Astrocyte (in vitro differentiated cells and primary cell): Measurements from ENCODE around the gene HSPB2. TPM values are rescaled to one million over a fixed set of nuclear protein-coding genes. Genes with fewer than 3 reads are reported as not detected.

Experiments used
- DNase-seq: peaks from one replicate; pipeline ENCODE4 v3.0.0-alpha.2; 2010; ENCODE audit warnings: low read depth
- FAIRE-seq: peaks from 2 replicates; lab custom pipeline; 2011; peaks lifted over from hg19 to GRCh38; lab: Jason Lieb, UNC
- H2AFZ ChIP-seq: 2 replicates; pipeline ENCODE4 v1.6.0; 2012; ENCODE audit warnings: low read depth, low read length, inconsistent platforms
- H3K27ac ChIP-seq: 2 replicates; pipeline ENCODE4 v1.5.1; 2011; ENCODE audit warnings: low read depth, low read length, inconsistent platforms
- H3K27me3 ChIP-seq: 2 replicates; pipeline ENCODE4 v1.6.0; 2011; ENCODE audit warnings: low read length, inconsistent platforms; ENCODE audit not compliant: insufficient read depth
- H3K36me3 ChIP-seq: 2 replicates; pipeline ENCODE4 v1.5.1; 2011; ENCODE audit warnings: low read length, inconsistent platforms; ENCODE audit not compliant: insufficient read depth
- H3K4me1 ChIP-seq: 2 replicates; pipeline ENCODE4 v1.5.1; 2011; ENCODE audit warnings: low read length, inconsistent platforms; ENCODE audit not compliant: insufficient read depth
- H3K4me2 ChIP-seq: 2 replicates; pipeline ENCODE4 v1.6.0; 2012; ENCODE audit warnings: low read length, inconsistent platforms
- H3K4me3 ChIP-seq: 2 replicates; pipeline ENCODE4 v1.5.1; 2011; ENCODE audit warnings: low read depth, mild to moderate bottlenecking, low read length, inconsistent platforms; ENCODE audit not compliant: insufficient read depth
- H3K79me2 ChIP-seq: 2 replicates; pipeline ENCODE4 v1.6.0; 2012; ENCODE audit warnings: mild to moderate bottlenecking, low read length, inconsistent platforms; ENCODE audit not compliant: insufficient read depth
- H3K9ac ChIP-seq: 2 replicates; pipeline ENCODE4 v1.6.0; 2012; ENCODE audit warnings: mild to moderate bottlenecking, low read length, inconsistent platforms
- H3K9me3 ChIP-seq: 2 replicates; pipeline ENCODE4 v1.5.1; 2012; ENCODE audit warnings: low read depth, mild to moderate bottlenecking, low read length, inconsistent platforms; ENCODE audit not compliant: insufficient read depth
- H4K20me1 ChIP-seq: 2 replicates; pipeline ENCODE4 v1.6.0; 2012; ENCODE audit warnings: low read length, inconsistent platforms; ENCODE audit not compliant: insufficient read depth
- H3K27ac Mint-ChIP-seq: one replicate; pipeline ENCODE4 v1.8.0; 2021; ENCODE audit warnings: mild to moderate bottlenecking, mixed read lengths; ENCODE audit not compliant: unreplicated experiment
- H3K27me3 Mint-ChIP-seq: one replicate; pipeline ENCODE4 v1.8.0; 2021; ENCODE audit warnings: low read depth, mixed read lengths; ENCODE audit not compliant: unreplicated experiment
- H3K36me3 Mint-ChIP-seq: one replicate; pipeline ENCODE4 v1.8.0; 2021; ENCODE audit warnings: low read depth, mixed read lengths; ENCODE audit not compliant: unreplicated experiment
- H3K4me1 Mint-ChIP-seq: one replicate; pipeline ENCODE4 v1.8.0; 2021; ENCODE audit warnings: low read depth, mixed read lengths; ENCODE audit not compliant: unreplicated experiment
- H3K4me3 Mint-ChIP-seq: one replicate; pipeline ENCODE4 v1.8.0; 2021; ENCODE audit warnings: mild to moderate bottlenecking, moderate library complexity, mixed read lengths; ENCODE audit not compliant: unreplicated experiment
- H3K9me3 Mint-ChIP-seq: one replicate; pipeline ENCODE4 v1.8.0; 2021; ENCODE audit warnings: mild to moderate bottlenecking, mixed read lengths; ENCODE audit not compliant: unreplicated experiment
- CTCF ChIP-seq: IDR thresholded peaks from 2 replicates; pipeline ENCODE4 v1.5.1; 2011; ENCODE audit warnings: low read depth, mild to moderate bottlenecking, inconsistent platforms, low read length, moderate library complexity; ENCODE audit not compliant: insufficient read depth
- EZH2 ChIP-seq: IDR thresholded peaks from 2 replicates; pipeline ENCODE4 v1.6.1; 2012; ENCODE audit warnings: mild to moderate bottlenecking, low read length, inconsistent platforms; ENCODE audit not compliant: insufficient read depth
- total RNA-seq: library from RNA; stranded (reverse); gene quantifications from 2 replicates; pipeline ENCODE4 v1.2.1, GENCODE V29; 2021

Gene HSPB2
- total RNA-seq, 1 donor from 2014 or later: not detected

DNA sequence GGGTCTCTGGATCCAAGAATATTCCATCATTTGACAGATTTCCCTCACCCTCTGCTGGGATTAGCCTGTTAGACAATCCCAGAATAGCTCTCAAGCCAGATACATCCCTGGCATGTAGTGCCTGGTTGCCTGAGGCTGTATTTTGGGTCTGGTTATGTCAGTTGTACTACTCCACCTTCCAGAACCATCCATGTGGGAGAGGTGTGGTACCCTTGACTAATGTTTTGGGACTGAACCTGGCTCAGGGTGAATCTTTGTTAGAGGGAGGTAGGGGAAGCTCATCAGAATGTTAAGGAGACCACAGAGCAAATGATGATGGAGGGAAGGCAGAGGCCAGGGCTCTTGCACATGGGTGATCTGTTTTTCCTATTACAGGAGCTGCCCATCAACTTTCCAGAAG, 11.4 kb downstream of the HSPB2 start:
- Histone ChIP-seq H3K4me1 (peaks cover 21% of the 10 kb centered on the region), H3K4me2 (no peak overlapping the region), H3K27me3 (no peaks in the 10 kb centered on the region), H3K9me3 (no peaks in the 10 kb centered on the region), H3K27ac (no peak overlapping the region), H3K4me3 (no peak overlapping the region), H3K36me3 (no peaks in the 10 kb centered on the region), H3K9ac (peak overlapping the region; percentile 25), H2AFZ (peak overlapping the region; percentile 57), H4K20me1 (no peaks in the 10 kb centered on the region), H3K79me2 (no peaks in the 10 kb centered on the region)
- H3K4me3 Mint-ChIP-seq: no peak overlapping the region
- DNase-seq (no peak), FAIRE-seq (no peak)
- H3K36me3 Mint-ChIP-seq: no peaks in the 10 kb centered on the region
- TF ChIP-seq EZH2 (no peak), CTCF (no peak)
- H3K4me1 Mint-ChIP-seq: peaks cover 9% of the 10 kb centered on the region
- no peaks in the 10 kb centered on the region for H3K27me3 Mint-ChIP-seq
- H3K9me3 Mint-ChIP-seq: no peaks in the 10 kb centered on the region
- H3K27ac Mint-ChIP-seq: no peak overlapping the region

- Histone ChIP-seq H3K27ac (peak overlapping the region; percentile 83), H3K9ac (no peak overlapping the region), H3K27me3 (no peaks in the 10 kb centered on the region), H3K36me3 (no peaks in the 10 kb centered on the region), H3K4me2 (peak overlapping the region; percentile 92), H3K79me2 (no peaks in the 10 kb centered on the region), H3K9me3 (no peaks in the 10 kb centered on the region), H3K4me1 (peaks cover 21% of the 10 kb centered on the region), H3K4me3 (no peak overlapping the region), H4K20me1 (no peaks in the 10 kb centered on the region), H2AFZ (peak overlapping the region; percentile 96)
- Mint-ChIP-seq H3K9me3 (no peaks in the 10 kb centered on the region), H3K27ac (no peak overlapping the region), H3K36me3 (no peaks in the 10 kb centered on the region), H3K27me3 (no peaks in the 10 kb centered on the region), H3K4me3 (peak overlapping the region; percentile 83), H3K4me1 (peaks cover 9% of the 10 kb centered on the region)
- DNase-seq (no peak), FAIRE-seq (no peak)
- no peak for TF ChIP-seq EZH2
- no peak for TF ChIP-seq CTCF
Observed at GRCh38 chr11:111925953-111926352, 13.4 kb downstream of the HSPB2 start.

DNA sequence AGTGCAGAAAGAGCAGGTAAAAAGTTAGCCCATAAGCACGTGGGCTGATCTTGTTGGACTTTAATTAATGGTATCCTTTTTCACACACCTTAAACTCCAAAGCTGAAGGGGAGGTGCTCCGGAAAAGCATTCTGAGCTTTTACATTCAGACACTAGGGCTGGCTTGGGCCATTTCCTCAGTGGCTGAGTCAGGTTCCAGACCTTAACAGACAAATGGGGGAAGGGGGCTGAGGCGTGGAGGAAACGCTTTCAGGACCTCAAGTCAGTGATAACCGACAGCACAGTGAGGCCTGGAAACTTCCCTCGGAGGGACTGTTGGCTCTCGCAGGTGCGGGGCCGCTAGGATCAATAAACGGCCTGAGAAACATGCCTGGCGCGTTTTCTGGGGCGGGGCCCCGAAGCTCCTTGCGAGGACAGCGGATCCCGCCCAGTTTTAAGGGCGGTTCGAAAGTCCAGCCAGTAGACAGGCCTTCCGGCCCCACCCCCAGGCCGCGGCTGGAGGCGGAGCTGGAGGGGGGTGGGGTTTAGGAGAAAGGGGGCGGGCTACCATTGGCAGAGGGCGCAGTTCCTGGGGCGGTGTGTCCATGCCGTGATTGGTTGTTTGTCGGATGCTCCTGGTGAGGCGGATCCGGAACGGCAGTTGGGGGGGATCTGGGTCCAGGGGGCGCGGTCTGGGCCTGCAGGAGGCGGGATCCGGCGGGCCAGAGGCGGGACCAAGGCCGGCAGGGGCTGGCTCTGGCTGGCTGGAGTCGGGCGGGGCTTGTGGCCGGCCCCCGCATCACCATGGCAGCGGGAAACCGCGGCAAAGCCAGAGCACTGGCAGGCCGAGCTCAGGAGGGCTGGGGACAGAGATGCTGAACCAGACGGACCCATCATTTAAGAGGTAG, 14.2 kb downstream of the HSPB2 start:
- H2AFZ ChIP-seq: peak overlapping the region; percentile 96
- no peaks in the 10 kb centered on the region for H3K9me3 ChIP-seq
- no peaks in the 10 kb centered on the region for H3K79me2 ChIP-seq
- peak overlapping the region; percentile 86 for H3K9ac ChIP-seq
- H3K27ac ChIP-seq: peak overlapping the region; percentile 83
- no peaks in the 10 kb centered on the region for H4K20me1 ChIP-seq
- H3K4me1 ChIP-seq: peaks cover 21% of the 10 kb centered on the region
- H3K27me3 ChIP-seq: no peaks in the 10 kb centered on the region
- no peak for TF ChIP-seq CTCF
- no peak for TF ChIP-seq EZH2
- no peaks in the 10 kb centered on the region for H3K36me3 ChIP-seq
- H3K36me3 Mint-ChIP-seq: no peaks in the 10 kb centered on the region
- peak overlapping the region; percentile 92 for H3K4me2 ChIP-seq
- H3K4me3 ChIP-seq: peak overlapping the region; percentile 66
- peak overlapping the region; percentile 83 for H3K4me3 Mint-ChIP-seq
- H3K4me1 Mint-ChIP-seq: peaks cover 9% of the 10 kb centered on the region
- H3K27me3 Mint-ChIP-seq: no peaks in the 10 kb centered on the region
- DNase-seq: peak; percentile 87
- no peak for FAIRE-seq
- peak overlapping the region; percentile 87 for H3K27ac Mint-ChIP-seq
- H3K9me3 Mint-ChIP-seq: no peaks in the 10 kb centered on the region
